H1 (cell line): Measurements from ENCODE around the gene NPNT. TPM values are rescaled to one million over a fixed set of nuclear protein-coding genes. Genes with fewer than 3 reads are reported as not detected.

Source experiments
- CTCF ChIA-PET: fragments of 300-600 bp; sonication (Branson Sonifier 250); formaldehyde crosslinking; loops from one replicate; lab custom pipeline; 2021; ENCODE audit not compliant: partially characterized antibody; lab: Charles Lee
- POLR2A ChIA-PET: fragments of 300-600 bp; sonication (Branson Sonifier 250); formaldehyde crosslinking; loops from one replicate; lab custom pipeline; 2021; ENCODE audit warnings: inconsistent platforms; ENCODE audit not compliant: partially characterized antibody; lab: Charles Lee
- DNase-seq, 2 experiments: peaks; one replicate each; pipeline versions ENCODE4 v3.0.0 to v3.0.0-alpha.2; 2010 to 2022; ENCODE audit warnings: low spot score in 2 of 2, low read depth in 1 of 2, mixed read lengths in 1 of 2
- FAIRE-seq: peaks from 2 replicates; lab custom pipeline; 2011; peaks lifted over from hg19 to GRCh38; lab: Jason Lieb, UNC
- H2AFZ ChIP-seq: 2 replicates; pipeline ENCODE4 v1.8.1; 2012; ENCODE audit warnings: low read length, inconsistent platforms
- H2AK5ac ChIP-seq: 2 replicates; pipeline ENCODE4 v1.6.1; 2013; ENCODE audit warnings: low read depth, low read length
- H2BK120ac ChIP-seq: replicated peaks from 2 replicates; pipeline ENCODE3; 2013; ENCODE audit warnings: low read depth, low read length, inconsistent platforms
- H2BK12ac ChIP-seq: 2 replicates; pipeline ENCODE4 v1.6.1; 2013; ENCODE audit warnings: low read depth, low read length
- H2BK15ac ChIP-seq: 2 replicates; pipeline ENCODE4 v1.6.1; 2013; ENCODE audit warnings: low read length
- H2BK20ac ChIP-seq: 2 replicates; pipeline ENCODE4 v1.6.1; 2013; ENCODE audit warnings: low read length
- H2BK5ac ChIP-seq: 2 replicates; pipeline ENCODE4 v1.6.1; 2013; ENCODE audit warnings: low read depth, low read length
- H3K14ac ChIP-seq: 2 replicates; pipeline ENCODE4 v1.6.1; 2013; ENCODE audit warnings: inconsistent platforms; ENCODE audit not compliant: insufficient read length
- H3K18ac ChIP-seq: 2 replicates; pipeline ENCODE4 v1.6.1; 2013; ENCODE audit warnings: low read length; ENCODE audit errors: extremely low read depth
- H3K23ac ChIP-seq: 2 replicates; pipeline ENCODE4 v1.6.1; 2013; ENCODE audit warnings: inconsistent platforms; ENCODE audit not compliant: insufficient read length
- H3K23me2 ChIP-seq: 2 replicates; pipeline ENCODE4 v1.6.1; 2013; ENCODE audit warnings: low read depth, low read length
- H3K27ac ChIP-seq: 2 replicates; pipeline ENCODE4 v1.6.1; 2011; ENCODE audit warnings: low read depth, low read length, inconsistent platforms
- H3K27me3 ChIP-seq, 4 experiments: replicated peaks in 1 of 4; 1 replicate in 1 of 4; 2 replicates in 3 of 4; pipeline versions ENCODE4 v1.6.1 to v1.8.1; 2011 to 2013; ENCODE audit warnings: low read length in 3 of 4, mild to moderate bottlenecking in 3 of 4, inconsistent platforms in 2 of 4, mixed read lengths in 2 of 4, moderate library complexity in 1 of 4; ENCODE audit not compliant: control insufficient read depth in 3 of 4, insufficient read depth in 3 of 4; ENCODE audit errors: extremely low read depth in 1 of 4
- H3K36me3 ChIP-seq, 4 experiments: 2 replicates each; pipeline versions ENCODE4 v1.6.1 to v1.8.1; 2011 to 2013; ENCODE audit warnings: mild to moderate bottlenecking in 4 of 4, low read length in 3 of 4, moderate library complexity in 2 of 4, control low read depth in 1 of 4, inconsistent platforms in 1 of 4; ENCODE audit not compliant: insufficient read depth in 4 of 4, control insufficient read depth in 2 of 4
- H3K4ac ChIP-seq: replicated peaks from 2 replicates; pipeline ENCODE3; 2013; ENCODE audit warnings: low read length, low read depth, mixed read lengths, inconsistent platforms; ENCODE audit not compliant: insufficient read length
- H3K4me1 ChIP-seq, 4 experiments: replicated peaks in 1 of 4; 1 replicate in 1 of 4; 2 replicates in 3 of 4; pipeline versions ENCODE4 v1.6.1 to v1.8.1; 2011 to 2013; ENCODE audit warnings: low read length in 3 of 4, inconsistent platforms in 2 of 4, mixed read lengths in 1 of 4; ENCODE audit not compliant: insufficient read depth in 4 of 4, control insufficient read depth in 3 of 4
- H3K4me2 ChIP-seq, 2 experiments: 2 replicates each; pipeline versions ENCODE4 v1.6.1 to v1.8.1; 2011 to 2013; ENCODE audit warnings: low read depth in 2 of 2, low read length in 2 of 2, control low read depth in 1 of 2, inconsistent platforms in 1 of 2, mild to moderate bottlenecking in 1 of 2; ENCODE audit not compliant: insufficient read depth in 1 of 2
- H3K4me3 ChIP-seq, 4 experiments: fragments of 200-600, 300-600 bp in 1 of 4; sonication (generic), shearing (Covaris generic), sonication (Bioruptor Twin) in 1 of 4; 2 replicates each; pipeline versions ENCODE4 v1.5.1 to v1.8.1; 2011 to 2016; ENCODE audit warnings: low read length in 4 of 4, low read depth in 3 of 4, control low read depth in 2 of 4, inconsistent platforms in 2 of 4, mild to moderate bottlenecking in 2 of 4, mixed read lengths in 1 of 4, moderate library complexity in 1 of 4; ENCODE audit not compliant: insufficient read depth in 2 of 4; ENCODE audit errors: extremely low read depth in 1 of 4
- H3K56ac ChIP-seq: replicated peaks from 2 replicates; pipeline ENCODE3; 2013; ENCODE audit warnings: low read depth, mild to moderate bottlenecking, mixed read lengths, low read length, inconsistent platforms; ENCODE audit not compliant: insufficient read length
- H3K79me1 ChIP-seq: 2 replicates; pipeline ENCODE4 v1.6.1; 2013; ENCODE audit warnings: low read depth, low read length, control low read depth
- H3K79me2 ChIP-seq, 2 experiments: 2 replicates each; pipeline versions ENCODE4 v1.6.1 to v1.8.1; 2012 to 2013; ENCODE audit warnings: low read length in 2 of 2, mild to moderate bottlenecking in 2 of 2, inconsistent platforms in 1 of 2; ENCODE audit not compliant: insufficient read depth in 2 of 2, control insufficient read depth in 1 of 2
- H3K9ac ChIP-seq, 4 experiments: replicated peaks in 1 of 4; 1 replicate in 1 of 4; 2 replicates in 3 of 4; pipeline versions ENCODE4 v1.6.1 to v1.8.1; 2011 to 2013; ENCODE audit warnings: low read depth in 3 of 4, low read length in 3 of 4, control low read depth in 2 of 4, mild to moderate bottlenecking in 2 of 4, moderate library complexity in 2 of 4, inconsistent platforms in 1 of 4; ENCODE audit errors: extremely low read depth in 1 of 4
- H3K9me3 ChIP-seq, 2 experiments: 2 replicates each; pipeline versions ENCODE4 v1.6.1 to v1.8.1; 2012 to 2013; ENCODE audit warnings: mild to moderate bottlenecking in 2 of 2, moderate library complexity in 2 of 2, control low read depth in 1 of 2, inconsistent platforms in 1 of 2, low read depth in 1 of 2, low read length in 1 of 2, mixed read lengths in 1 of 2; ENCODE audit not compliant: insufficient read depth in 2 of 2
- H4K20me1 ChIP-seq, 2 experiments: replicated peaks in 1 of 2; 2 replicates each; pipeline versions ENCODE3 to v1.8.1; 2011 to 2013; ENCODE audit warnings: inconsistent platforms in 2 of 2, low read length in 2 of 2, mild to moderate bottlenecking in 1 of 2; ENCODE audit not compliant: insufficient read depth in 2 of 2, control insufficient read depth in 1 of 2
- H4K5ac ChIP-seq: 2 replicates; pipeline ENCODE4 v1.6.1; 2013; ENCODE audit warnings: low read length, low read depth, mixed read lengths, inconsistent platforms; ENCODE audit not compliant: insufficient read length
- H4K8ac ChIP-seq: 2 replicates; pipeline ENCODE4 v1.8.0; 2013; ENCODE audit warnings: mild to moderate bottlenecking, moderate library complexity, low read length, inconsistent platforms; ENCODE audit not compliant: insufficient read depth; ENCODE audit errors: extremely low read depth
- H4K91ac ChIP-seq: replicated peaks from 2 replicates; pipeline ENCODE3; 2013; ENCODE audit warnings: low read length, mixed read lengths, inconsistent platforms; ENCODE audit not compliant: insufficient read length
- CTBP2 ChIP-seq: IDR thresholded peaks from 2 replicates; pipeline ENCODE4 v1.7.0; 2011; ENCODE audit warnings: borderline replicate concordance, mild to moderate bottlenecking, moderate library complexity, mixed read lengths, low read length; ENCODE audit not compliant: insufficient read depth, insufficient read length
- MAX ChIP-seq: IDR thresholded peaks from 2 replicates; pipeline ENCODE4 v1.6.1; 2012; ENCODE audit warnings: inconsistent platforms
- RAD21 ChIP-seq, 2 experiments: IDR thresholded peaks in 1 of 2; conservative IDR thresholded peaks in 1 of 2; 2 replicates each; pipeline ENCODE4 v1.6.1; 2011; ENCODE audit warnings: low read depth in 2 of 2, low read length in 2 of 2, improper control_type of control experiment in 1 of 2, inconsistent platforms in 1 of 2, mild to moderate bottlenecking in 1 of 2, moderate library complexity in 1 of 2
- WGBS, 2 experiments: shearing (Covaris generic) in 1 of 2; methylation state at CpG; one replicate each; pipeline versions ENCODE4 v1.1.6 to v1.1.7; 2013 to 2015; ENCODE audit warnings: low lambda C conversion rate in 2 of 2, mixed read lengths in 2 of 2, inconsistent platforms in 1 of 2, low coverage in 1 of 2, missing lambda C conversion rate in 1 of 2; ENCODE audit not compliant: insufficient replicate concordance in 2 of 2, insufficient coverage in 1 of 2, insufficient read length in 1 of 2; ENCODE audit errors: extremely low coverage in 1 of 2, missing lambda C conversion rate in 1 of 2; 5-methylcytosine and 5-hydroxymethylcytosine counted together
- polyA plus RNA-seq, 7 experiments: library from polyadenylated mRNA; depleted of rRNA in 3 of 7; stranded (reverse) in 5 of 7; unstranded in 2 of 7; fragments of >200 nt in 5 of 7; fragments of 200-250 nt in 2 of 7; gene quantifications; 1 replicate in 5 of 7; 2 replicates in 1 of 7; 4 replicates in 1 of 7; pipeline versions ENCODE4 v1.2.1 to v1.2.3, GENCODE V29; 2011 to 2013; ENCODE audit warnings: missing spikeins in 2 of 7, mixed read lengths in 2 of 7
- total RNA-seq: library from RNA; stranded (reverse); fragmentation: NEBNext Ultra II Directional; extraction: Animal tissue kit (Norgen Biotek cat#: 25700); gene quantifications from 2 replicates; pipeline ENCODE4 v1.2.1, GENCODE V29; 2021

The NPNT gene
- total and polyA plus RNA-seq, 2 of the 8 experiments (the other 6 are each of a cell fraction or from before 2014, with no cell fraction given) = 0.24 to 0.97 TPM

DNA sequence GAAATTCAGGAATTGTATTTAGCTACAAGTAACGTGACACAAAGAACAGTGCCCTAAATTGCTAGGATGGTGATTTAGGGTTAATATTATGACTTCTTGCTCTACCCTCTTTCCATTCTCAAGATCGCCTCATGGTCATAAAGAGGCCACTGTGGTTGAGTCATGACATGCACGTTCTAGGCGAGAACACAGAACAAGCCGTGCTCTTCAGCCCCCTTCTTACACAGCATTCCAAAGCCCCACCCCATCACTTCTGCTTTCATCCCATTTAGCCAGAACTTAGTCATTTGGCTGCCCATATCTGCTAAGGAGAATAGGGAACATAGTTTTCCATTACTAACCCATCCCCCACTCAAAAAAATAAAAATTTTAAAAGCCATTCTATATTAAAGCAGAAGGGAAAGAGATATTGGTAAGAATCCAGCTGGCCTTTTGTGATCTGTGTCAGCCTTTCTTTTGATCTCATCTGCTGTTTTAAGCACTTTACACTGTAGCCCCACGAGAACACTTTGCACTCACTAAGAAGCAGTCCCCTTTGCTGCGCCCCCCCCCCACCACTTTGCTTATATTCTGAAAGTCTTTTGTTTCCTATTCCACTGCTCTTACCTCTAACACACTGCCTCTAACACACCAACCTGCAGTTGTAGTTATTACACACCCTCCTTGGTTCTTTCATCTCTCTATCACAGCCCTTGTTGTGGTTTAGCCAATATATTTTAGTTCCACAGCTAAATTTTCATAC lies 28.4 kb downstream of the NPNT start:
- no peak overlapping the region for H2BK15ac ChIP-seq
- no peaks in the 10 kb centered on the region for H3K4me1 ChIP-seq
- H3K9me3 ChIP-seq = no peaks in the 10 kb centered on the region
- no peak overlapping the region for H2BK5ac ChIP-seq
- no peak overlapping the region for H4K5ac ChIP-seq
- H3K23me2 ChIP-seq = no peaks in the 10 kb centered on the region
- POLR2A ChIA-PET = interaction anchor here (0.6 kb wide), 1 partner anchor 13 kb away, joined by 3 read pairs; no protein-coding TSS in a partner anchor
- no peaks in the 10 kb centered on the region for H3K79me2 ChIP-seq
- no peak overlapping the region for H2BK120ac ChIP-seq
- no peak overlapping the region for H3K23ac ChIP-seq
- no peak overlapping the region for H3K56ac ChIP-seq
- H3K27me3 ChIP-seq = no peaks in the 10 kb centered on the region
- H2BK12ac ChIP-seq = no peak overlapping the region
- H2AK5ac ChIP-seq = no peak overlapping the region
- no peak overlapping the region for H4K91ac ChIP-seq
- no peak overlapping the region for H3K27ac ChIP-seq
- FAIRE-seq = no peak
- H3K4ac ChIP-seq = no peak overlapping the region
- no peak overlapping the region for H3K14ac ChIP-seq
- no peak overlapping the region for H3K4me2 ChIP-seq
- TF ChIP-seq MAX (no peak), CTBP2 (no peak), RAD21 (IDR thresholded peaks at IDR 0.05 in 1 of 2, conservative IDR thresholded peaks at IDR 0.05 in 1 of 2; ENCODE audit: low read depth in 2 of 2, low read length in 2 of 2) (no peak)
- TF ChIP-seq, all 59 proteins: peak for 0
- H3K36me3 ChIP-seq = no peaks in the 10 kb centered on the region
- H3K4me3 ChIP-seq = no peak overlapping the region
- DNase-seq = no peak
- no peaks in the 10 kb centered on the region for H4K20me1 ChIP-seq
- no peak overlapping the region for H3K18ac ChIP-seq
- H3K79me1 ChIP-seq = no peaks in the 10 kb centered on the region
- no peak overlapping the region for H2BK20ac ChIP-seq
- CTCF ChIA-PET = no interaction called here
- no peak overlapping the region for H3K9ac ChIP-seq
- no peak overlapping the region for H2AFZ ChIP-seq
- 76% methylated on average over 7 of the region's 7 CpGs; no CpG with 5 or more reads in 1 of the 2 experiments for WGBS, 2 experiments
- H4K8ac ChIP-seq = no peak overlapping the region
